HFF-Myc (cell line): ENCODE measurements around the gene ACBD3.

Experiments used
- DNase-seq: peaks from one replicate; pipeline ENCODE4 v3.0.0-alpha.2; 2011; ENCODE audit warnings: low read depth; ENCODE audit errors: extremely low read depth
- H3K4me3 ChIP-seq: replicated peaks from 2 replicates; pipeline ENCODE4 v1.5.1; 2011; ENCODE audit warnings: low read depth, mild to moderate bottlenecking, control low read depth, low read length
- TF ChIP-seq, protein P1 (sequence below): IDR thresholded peaks from 2 replicates; pipeline ENCODE4 v1.5.1; 2012; ENCODE audit warnings: mild to moderate bottlenecking, low read depth, low read length, control low read depth; ENCODE audit errors: missing control alignments

ACBD3 gene

DNA sequence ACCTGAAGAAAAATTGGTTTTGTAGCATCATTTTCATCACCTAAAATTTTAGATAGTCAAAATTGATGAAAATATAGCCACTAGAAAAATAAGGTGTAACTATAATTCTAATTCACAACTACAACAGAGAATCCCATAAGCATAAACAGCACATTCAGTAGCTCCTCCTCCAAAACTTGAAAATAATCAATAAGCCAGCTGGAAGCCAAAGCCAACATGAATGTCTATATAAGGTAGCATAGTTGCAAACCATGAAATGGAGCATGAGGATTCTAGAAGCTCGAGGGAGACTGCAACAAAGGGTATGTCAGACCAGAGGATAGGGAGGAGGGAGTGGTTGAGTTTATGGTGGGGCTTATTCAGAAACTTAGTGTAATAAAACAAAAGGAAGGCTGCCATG is 22.4 kb downstream of the ACBD3 start:
- no peak overlapping the region for H3K4me3 ChIP-seq
- no peak for DNase-seq
- TF ChIP-seq, protein P1, sequence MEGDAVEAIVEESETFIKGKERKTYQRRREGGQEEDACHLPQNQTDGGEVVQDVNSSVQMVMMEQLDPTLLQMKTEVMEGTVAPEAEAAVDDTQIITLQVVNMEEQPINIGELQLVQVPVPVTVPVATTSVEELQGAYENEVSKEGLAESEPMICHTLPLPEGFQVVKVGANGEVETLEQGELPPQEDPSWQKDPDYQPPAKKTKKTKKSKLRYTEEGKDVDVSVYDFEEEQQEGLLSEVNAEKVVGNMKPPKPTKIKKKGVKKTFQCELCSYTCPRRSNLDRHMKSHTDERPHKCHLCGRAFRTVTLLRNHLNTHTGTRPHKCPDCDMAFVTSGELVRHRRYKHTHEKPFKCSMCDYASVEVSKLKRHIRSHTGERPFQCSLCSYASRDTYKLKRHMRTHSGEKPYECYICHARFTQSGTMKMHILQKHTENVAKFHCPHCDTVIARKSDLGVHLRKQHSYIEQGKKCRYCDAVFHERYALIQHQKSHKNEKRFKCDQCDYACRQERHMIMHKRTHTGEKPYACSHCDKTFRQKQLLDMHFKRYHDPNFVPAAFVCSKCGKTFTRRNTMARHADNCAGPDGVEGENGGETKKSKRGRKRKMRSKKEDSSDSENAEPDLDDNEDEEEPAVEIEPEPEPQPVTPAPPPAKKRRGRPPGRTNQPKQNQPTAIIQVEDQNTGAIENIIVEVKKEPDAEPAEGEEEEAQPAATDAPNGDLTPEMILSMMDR, result no peak

DNA sequence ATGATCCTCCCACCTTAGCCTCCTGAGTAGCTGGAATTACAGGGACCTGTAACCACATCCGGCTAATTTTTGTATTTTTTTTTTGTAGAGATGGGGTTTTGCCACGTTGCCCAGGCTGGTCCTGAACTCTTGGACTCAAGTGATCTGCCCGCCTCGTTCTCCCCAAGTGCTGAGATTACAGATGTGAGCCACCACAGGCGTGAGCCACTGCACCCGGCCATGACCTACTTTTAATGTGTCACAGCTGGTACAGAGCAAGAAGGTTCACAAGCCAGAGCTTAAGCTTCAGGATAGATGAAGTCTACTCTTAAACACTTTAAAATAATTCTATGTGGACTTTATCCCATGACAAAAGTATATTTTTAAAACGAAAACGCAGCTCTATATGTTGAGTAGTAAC is 23.6 kb downstream of the ACBD3 start:
- no peak overlapping the region for H3K4me3 ChIP-seq
- DNase-seq, result no peak
- TF ChIP-seq, protein P1, result no peak

- no peak for DNase-seq
- no peak overlapping the region for H3K4me3 ChIP-seq
- TF ChIP-seq, protein P1, result no peak
These were observed 27.6 kb downstream of the ACBD3 start for GRCh38 chr1:226158983-226159382.

DNA sequence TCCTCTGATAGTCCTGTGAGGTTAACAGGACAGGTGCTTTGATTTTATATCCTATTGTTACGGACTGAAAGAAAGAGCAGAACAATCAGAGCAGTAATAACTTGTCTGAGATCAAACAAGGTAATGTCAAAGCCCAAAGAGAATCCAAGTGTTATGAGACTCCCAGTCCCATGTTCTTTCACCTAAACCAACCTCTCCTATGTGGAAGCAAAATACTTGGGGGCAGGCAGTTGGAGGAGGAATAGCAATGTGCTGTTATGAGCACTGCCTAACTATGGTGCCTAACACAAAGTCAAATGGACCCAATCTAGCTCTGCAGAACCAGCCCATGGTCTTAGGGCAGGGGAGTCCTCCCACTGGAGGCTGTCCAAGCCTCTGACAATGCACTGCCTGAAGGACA is 28.1 kb downstream of the ACBD3 start:
- no peak overlapping the region for H3K4me3 ChIP-seq
- DNase-seq, result no peak
- TF ChIP-seq, protein P1, result no peak

DNA sequence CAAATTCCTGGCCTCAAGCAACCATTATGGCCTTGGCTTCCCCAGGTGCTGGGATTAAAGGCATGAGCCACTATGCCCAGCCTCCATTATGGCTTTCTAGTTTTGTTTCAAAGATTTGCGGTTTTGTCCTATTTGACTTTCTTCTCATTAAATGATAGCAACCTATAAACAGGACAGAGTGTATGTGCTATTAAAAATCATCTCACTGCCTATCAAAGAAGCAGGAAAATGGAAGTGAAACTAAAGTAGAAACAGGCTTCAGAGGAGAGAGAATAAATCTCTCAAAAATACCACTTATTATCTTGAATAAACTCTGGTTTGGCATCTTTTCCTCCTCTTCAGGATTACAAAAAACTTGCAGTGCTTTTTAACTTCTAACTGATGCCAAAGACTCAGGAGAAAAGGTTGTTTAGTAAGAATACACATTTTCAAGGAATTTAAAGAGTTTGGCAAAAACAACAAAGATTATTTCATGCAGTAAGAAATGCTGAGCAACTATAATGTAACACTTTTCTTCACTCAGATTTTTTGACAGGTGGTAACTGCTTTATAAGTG is 28.7 kb downstream of the ACBD3 start:
- H3K4me3 ChIP-seq, result no peak overlapping the region
- no peak for DNase-seq
- TF ChIP-seq, protein P1, result no peak

DNA sequence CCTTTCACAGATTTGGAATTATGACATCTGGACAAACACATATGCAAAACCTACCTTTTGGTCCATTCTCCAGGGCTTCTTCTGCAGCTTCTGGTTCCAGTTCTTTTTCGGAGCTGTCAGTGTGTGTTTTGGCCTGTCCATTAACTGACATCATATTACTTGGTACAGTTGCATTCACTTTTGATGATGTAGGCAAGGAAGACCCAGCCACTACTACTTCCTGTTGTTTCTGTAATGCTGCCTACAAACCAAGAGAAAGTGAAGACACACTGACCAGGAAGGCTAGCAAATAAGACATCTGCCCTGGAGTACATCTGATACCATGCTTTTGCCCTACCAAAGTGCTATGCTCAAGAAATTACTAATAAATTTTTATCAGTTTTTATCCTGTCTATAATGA is 31.9 kb downstream of the ACBD3 start:
- no peak overlapping the region for H3K4me3 ChIP-seq
- TF ChIP-seq, protein P1, result no peak
- DNase-seq, result no peak

GRCh38 chr1:226149806-226150205 is 36.7 kb downstream of the ACBD3 start:
- peak; percentile 16 for DNase-seq
- TF ChIP-seq, protein P1, result no peak
- H3K4me3 ChIP-seq, result no peak overlapping the region
